GM18502 (cell line): ENCODE results near the gene HCFC1.

Experiments
- ATAC-seq: cut with Tn5 transposase; IDR thresholded peaks from one replicate; pipeline ENCODE4 v1.9.1; 2021; ENCODE audit warnings: mild to moderate bottlenecking; ENCODE audit not compliant: unreplicated experiment, poor library complexity

The HCFC1 gene

DNA sequence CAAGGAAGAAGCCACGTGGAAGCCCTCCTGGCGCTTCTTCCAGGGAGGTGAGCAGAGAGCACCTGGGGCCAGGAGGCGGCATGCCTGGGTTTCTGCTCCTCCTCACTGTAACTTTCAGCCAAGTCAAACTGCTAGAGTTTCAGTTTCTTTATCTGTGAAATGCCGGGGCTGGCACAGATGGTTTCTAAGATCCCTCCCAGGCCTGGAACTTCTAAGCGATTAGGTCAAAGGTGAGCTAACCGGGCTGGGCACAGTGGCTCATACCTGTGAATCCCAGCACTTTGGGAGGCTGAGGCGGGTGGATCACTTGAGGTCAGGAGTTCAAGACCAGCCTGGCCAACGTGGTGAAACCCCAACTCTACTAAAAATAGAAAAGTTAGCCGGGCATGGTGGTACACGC, 8.8 kb upstream of the HCFC1 start:
- peak; percentile 54 for ATAC-seq

DNA sequence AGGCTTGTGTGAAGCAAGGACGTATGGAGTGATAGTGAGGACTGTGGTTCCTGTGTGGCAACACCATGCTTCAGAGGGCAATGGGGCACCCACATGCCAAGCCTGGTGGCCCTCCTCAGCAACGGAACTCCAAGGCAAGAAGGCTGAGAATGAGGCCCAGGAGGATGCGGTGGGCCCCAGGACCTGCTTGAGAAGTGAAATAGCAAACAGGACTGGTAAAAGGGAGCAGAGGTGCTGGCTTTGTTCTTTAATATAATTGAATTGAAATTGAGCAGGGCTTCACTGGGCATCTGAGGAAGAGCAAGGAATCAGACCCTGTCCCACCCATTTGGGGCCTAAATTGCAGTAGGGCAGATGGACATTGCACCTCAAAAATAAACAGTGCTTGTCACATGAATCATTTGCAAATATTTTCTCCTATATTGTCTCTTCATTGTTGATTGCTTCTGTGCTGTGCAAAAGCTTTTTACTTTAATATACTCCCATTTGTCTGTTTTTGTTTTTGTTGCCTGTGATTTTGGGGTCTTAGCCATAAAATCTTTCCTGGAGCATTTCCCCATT, 3.2 kb upstream of the HCFC1 start:
- ATAC-seq = no peak

DNA sequence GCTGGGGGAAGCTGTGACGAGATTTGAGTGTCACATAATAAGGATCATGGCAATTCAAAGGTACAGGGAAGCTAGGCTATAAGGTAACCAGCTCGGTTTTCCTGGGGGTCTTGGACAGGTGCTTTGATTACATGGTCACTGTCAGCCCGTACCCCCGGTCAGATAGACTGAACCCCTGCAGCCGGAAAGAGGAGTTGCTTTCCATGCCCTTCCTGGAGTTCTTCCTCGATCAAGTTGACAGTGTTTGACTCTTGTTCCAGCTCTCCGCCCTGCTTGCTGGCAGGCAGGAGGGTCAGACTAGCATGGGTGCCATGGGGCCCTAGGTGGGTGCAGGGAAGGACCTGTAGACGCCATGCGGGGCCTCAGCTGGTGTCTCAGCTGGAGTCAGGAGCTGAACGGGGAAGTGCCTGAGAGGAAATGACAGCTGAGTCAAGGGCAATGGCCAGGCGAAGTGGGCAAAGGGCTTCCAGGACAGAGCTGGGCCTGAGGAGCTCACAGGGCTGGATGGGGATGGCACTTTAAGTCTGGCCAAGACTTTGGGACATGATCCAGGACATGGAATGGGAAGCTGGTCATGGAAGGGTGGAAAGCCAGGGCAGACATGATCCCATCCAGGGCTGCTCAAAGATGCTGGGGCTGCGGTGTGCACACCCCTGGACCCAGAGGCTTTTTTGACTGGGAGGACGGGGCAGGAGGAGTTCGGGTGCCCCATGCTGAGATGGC, 2.5 kb upstream of the HCFC1 start:
- ATAC-seq = no peak

DNA sequence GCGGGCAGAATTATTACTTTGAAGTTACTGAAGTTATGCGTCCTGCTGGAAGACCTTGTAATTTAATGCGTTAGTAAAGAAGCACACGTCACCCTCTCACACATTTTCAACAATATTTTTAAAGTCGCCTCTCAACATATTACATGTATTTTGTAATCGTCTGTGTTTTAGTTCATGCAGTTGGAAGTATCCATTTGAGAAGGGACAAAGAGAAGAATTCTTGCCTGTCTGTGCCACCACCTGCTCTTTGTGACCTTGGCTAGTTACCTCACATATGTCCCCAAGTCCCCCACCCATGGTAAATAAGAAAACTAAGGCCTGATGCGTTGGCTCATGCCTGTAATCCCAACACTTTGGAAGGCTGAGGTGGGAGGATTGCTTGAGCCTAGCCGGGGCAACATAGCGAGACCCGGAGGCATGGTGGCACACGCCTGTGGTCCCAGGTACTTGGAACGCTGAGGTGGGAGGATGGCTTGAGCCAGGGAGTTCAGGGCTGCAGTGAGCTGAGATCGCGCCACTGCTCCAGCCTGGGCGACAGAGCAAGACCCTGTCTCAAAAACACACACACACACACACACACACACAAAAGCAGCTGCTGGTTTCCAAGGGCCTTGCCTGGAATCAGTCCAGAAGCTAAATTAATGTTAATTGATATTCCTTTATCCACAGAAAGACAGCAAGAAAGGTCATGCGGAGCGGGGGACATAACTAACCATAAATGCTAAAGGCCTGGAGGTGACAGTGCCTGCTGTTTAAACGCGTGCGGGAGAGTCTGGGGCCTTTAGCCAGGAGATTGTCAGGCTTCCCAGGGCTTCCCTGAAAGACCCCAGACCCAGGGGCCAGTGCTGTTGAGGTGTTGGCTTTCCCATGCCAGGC, 1.7 kb upstream of the HCFC1 start:
- ATAC-seq = no peak

DNA sequence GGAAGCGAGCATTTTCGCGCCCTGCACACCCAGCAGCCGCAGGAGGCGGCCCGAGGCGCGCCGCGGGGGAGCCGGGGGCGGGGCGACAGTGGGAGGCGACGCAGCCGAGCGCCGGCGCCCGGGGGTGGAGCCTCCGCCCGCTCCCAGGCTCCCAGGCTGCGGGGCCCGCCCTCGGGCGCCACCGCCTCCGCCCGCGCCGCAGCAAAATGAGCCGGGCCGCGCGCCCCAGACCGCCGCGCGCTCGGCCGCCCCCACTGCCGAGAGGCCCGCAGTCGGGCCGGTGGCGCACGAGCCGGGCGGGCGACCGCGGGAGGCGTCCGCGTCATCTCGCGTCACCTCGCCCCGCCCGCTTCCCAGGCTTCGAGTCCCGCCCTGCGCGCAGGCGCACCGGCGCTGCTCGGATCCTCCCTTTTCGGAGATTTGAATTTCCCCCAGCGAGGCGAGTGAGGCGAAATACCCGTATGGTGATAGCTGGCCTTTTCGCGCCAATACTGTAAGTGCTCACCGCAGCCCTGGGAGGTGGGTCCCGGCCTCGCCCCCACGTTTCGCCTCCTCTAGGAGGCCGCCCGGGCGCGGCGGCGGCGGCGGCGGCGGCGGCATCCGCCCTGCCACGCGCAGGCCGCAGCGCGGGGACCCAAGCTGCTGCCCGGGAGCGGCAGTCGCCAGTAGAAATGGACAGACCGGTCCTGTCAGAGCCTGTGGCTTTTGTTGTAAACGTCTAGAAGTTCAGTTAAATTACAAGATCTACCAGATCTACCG, 929 bp upstream of the HCFC1 start, which contains the start of gene TMEM187:
Gene TMEM187, plus strand, starts transcription at position 387 of the 759 bp plus-strand sequence. CDS start 9,309 bp downstream, outside the sequence.
- peak; percentile 63 for ATAC-seq

DNA sequence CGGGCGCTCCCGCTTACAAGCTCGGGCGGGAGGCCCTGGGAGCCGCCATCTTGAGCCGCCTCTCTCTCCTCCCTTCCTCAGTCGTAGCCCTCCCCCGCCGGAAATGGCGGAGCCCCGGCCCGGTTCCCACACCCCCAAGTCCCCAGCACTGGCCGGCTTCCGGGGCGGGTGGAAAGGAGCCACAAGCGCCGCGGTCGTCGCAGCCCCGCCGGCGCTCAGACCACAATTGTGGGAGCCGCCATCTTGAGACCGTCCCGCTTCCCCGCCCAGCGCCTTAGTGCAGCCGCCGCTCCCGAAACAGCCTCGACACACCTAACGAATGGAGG, 531 bp downstream of the HCFC1 start:
- peak; percentile 52 for ATAC-seq

DNA sequence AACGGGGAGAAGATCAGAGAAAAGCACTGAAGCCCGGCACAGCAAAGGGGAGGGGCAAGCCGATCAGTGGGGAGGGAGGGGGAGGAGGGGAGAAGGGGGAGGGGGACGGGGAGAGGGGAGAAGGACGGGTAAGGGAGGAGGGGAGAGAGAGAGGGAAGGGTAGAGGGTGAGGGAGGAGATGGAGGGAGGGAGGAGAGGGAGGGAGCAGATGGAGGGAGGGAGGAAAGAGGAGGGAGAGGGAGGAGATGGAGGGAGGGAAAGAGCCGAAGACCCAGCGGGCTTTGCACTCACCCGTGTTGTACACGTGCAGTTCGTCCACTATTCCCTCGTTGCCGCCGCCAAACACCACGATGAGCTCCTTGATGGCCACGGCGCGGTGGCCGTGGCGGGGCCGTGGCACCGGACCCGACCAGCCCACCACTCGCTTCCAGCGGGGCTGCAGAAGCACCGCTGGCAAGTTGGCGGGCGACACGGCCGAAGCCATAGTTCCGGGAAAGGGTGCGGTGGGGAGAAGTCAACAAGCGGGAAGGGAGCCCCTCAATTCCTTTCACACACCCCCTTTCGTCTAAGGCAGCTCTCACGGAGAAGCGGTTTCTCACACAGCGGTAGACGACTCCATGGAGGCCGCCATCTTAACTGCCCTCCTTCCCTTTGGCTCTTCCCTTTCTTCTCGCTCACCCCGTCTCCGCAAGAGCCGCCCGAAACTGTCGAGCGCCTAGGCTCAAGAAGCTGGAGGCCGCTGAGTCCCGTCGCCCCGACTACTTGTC, 1.1 kb downstream of the HCFC1 start:
- ATAC-seq = peak; percentile 13

DNA sequence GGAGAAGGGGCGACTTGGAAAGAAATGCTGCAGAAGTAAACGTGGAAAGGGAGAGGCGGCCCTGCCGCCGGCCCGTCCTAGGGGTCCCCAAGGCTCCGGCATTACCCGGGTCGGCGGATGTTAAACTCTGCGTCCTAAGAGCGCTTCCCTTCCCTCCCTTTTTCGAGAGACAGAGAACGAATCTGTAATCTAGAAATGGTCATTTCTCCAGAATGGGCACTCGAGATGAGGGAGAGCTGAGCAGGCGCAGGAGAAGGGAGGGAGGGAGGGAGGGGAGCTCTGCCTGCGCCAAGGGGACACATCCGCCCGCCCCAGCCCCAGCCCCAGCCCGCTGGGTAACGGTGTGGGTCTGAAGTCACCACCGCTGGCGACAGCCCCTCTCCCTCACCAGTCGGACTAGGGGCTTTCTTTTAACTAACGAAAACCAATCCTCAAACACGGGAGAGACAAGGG, 1.7 kb downstream of the HCFC1 start:
- no peak for ATAC-seq

DNA sequence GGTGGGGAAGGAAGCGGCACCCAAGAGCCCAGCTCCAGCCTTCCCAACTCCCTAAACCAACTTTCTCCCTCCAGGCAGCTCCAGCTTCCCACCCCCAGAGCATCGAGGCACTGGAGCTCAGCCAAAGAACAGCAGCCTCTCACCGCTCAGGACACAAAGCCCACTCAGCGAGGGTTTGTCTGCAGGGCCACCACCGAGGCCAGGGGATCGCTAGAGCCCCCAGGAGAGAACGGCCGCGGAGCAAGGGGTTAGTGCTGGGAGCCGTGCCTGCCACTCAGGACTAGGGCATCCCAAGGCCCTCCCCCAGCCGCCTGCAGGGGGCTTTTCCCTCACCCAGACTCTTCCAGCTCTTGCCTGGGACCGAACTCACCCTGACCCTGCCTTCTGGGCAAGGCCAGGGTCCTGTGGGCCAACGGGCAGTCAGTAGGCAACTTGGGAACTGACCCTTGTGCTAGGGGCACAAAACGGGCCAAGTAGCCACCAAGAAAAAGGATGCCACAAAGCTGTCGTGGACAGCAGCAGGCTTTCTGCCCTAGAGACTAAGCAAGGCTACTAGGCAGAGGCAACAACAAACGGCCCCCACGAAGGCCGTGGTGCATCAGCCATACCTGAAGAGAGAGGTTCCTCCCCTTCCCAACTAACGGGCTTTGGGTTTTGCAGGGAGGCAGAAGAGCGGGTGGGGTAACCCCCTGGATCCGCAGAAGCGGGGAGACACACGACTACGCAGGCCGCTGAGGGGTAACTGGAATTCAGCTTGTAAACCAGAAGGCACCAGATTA, 2.3 kb downstream of the HCFC1 start:
- no peak for ATAC-seq

DNA sequence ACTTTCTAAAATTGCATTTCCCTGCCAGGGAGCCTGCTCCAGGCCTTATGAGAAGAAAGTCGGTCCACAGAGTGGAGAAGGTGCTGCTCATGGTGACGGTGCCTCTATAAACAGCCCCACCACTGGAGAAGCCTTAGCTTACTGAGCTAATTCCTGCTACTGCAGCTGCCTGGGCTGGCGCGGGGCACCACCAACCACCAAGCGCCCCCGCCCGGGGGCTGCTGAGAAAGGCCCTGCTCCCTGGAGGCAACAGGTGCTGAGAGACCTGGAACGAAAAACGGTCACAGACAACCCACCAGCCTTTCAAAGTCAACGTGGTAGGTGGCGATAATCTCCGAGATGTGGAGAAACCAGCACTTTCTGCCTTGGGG, 2.9 kb downstream of the HCFC1 start:
- no peak for ATAC-seq

DNA sequence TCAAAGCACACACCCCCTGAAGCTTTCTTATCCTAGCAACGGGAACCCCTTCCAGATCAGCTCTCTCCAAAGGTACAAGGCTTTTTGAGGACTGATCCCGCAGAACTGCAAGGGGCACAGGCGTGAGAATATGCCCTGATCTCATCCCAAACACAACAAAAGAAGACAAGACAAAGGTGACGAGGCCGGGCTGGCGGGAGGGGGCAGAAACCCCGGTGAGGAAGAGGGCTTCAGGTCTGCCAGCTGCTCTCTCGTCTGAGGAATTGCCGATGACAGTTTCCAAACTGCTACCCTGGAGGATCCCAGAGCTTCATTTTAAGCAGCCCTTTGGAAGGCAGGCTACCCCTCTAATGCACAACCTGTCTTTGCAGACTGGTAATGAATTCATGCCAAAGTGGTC, 3.4 kb downstream of the HCFC1 start:
- ATAC-seq = no peak

DNA sequence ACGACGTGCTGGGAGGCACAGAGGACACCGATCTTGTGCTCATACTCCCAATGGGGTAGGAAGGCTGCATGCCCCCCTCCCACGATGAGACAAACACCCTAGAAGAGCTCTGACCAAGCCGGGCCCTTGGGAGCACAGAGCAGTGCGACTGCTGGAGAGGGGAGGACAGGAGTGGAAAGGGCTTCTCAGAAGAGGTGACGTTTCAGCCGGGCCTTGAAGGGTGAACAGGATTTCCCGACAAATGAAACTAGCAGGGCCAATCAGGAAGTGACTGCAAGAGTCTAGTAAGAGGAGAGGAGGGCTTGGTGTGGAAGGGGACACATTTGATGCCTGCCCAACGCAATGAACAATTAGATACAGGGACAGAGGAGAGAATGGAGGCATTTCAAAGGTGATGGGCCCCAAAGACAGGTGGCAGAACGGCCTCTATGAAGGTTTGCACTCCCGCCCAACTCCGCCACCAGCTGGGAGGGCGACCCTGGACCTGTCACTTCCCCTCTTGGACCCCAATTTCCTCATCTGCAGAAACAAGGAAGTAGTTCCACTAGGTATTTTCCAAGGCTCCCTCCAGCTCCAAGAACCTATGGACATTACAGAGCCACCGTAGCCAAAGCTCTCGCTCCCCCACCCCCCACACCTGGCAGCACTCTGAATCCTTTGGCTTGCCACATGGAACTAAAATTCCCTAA, 3.9 kb downstream of the HCFC1 start:
- no peak for ATAC-seq

DNA sequence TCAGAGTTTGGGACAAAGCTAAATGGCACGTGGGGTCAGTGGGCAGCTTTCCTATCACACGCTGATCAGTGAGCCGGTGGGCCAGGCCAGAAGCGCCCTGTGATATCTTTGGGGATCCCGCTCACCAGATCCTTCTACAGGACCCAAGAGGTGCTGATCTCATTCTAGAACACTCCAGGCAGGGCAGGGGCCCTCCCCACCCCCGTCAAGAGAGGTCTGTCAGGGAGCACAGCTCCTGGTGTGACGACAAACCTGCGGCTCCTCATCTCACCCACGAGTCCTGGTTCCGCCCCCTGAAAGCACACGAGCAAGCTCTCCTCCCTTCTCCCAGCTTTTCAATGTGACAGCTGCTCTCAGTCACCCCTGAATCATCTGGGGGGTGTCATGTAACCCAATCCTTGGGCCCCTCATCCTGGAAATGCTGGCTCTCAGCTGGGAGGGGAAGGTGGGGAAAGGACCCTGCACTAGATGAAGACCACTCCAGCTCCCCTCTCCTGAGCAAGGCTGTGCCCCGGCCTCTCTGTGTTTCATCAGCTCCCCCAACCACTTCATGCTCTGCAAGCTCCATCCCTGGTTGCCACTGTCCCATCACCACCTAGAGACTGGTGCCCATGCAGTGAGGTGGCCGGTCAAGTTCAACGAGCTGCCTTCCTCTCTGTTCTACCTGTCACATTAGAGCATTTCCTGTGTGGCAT, 4.6 kb downstream of the HCFC1 start:
- ATAC-seq = no peak

DNA sequence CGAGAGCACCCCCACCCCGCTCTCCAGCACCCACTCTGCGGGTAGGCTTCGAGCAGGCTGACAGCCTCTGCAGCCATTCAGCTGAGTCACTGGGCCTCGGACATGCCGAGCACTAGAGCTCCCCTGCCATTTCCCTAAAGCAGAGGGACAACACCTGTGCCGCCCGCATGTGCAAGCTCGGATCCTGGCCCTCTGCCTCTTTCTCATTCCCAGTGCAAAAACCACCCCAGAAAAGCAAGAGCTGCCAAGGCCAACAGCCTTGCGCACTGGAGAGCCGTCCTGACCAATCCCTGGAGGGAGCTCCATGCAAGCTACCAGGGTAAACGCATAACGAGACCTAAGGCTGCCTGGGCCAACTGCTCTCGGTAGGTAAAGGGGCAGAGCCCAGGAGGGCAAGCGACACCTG, 5.3 kb downstream of the HCFC1 start:
- ATAC-seq = no peak

DNA sequence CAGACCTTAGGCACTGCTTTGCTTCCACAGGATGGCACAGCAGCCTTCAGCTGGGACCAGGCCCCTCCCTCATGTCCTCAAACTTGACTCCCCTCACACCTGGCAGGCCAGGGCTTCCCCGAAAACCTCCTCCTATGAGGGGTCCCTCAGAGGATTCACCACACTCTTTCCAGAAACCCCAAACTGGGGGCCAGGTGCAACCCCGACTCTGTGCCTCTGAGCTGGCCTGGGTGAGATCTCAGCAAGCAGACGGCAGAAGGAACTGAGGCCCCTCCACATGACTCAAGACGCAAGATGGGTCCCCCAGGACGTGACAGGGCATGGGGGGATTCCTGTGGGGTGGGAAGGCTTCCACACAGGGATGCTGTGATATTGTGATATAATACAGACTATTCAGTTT, 6.2 kb downstream of the HCFC1 start:
- ATAC-seq = no peak

DNA sequence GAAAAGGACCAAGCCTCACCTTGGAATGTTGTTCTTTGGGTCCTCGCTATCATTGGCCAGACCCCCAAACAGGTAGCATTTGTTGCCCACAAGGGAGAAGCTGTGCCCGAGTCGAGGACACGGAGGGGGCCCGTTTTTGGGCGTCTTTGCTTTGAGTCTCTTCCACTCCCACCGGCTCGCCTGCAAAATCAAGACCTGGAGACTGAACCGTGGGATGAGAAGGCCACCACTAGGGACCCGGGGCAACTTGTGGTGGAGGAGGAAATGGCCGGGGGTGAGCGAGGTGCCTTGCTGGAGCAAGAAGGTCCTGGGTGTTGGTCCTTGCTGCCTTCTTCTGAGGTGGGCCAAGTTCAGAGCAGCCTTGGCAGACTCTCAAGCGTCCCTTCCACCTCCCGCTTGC, 7.5 kb downstream of the HCFC1 start:
- ATAC-seq = no peak

DNA sequence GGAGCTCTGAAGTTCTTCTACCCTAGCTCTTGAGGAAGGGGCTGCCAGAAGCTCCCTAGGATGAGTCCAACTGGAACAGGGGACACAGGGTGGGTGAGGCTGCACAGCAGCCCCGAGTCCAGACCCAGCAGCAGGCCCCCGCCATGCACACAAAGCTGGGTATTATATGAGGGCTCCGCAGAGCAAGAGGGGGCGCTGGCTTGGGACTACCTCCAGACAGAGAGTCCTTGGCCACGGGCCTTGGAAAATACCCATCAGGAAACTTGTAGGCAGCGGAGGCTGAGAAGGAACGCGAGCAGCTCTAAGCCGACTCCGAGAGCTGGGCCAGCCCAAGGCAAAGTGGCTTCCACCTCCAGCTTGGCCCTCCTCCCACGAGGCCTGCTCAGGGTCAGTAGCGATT, 8.1 kb downstream of the HCFC1 start:
- ATAC-seq = no peak

DNA sequence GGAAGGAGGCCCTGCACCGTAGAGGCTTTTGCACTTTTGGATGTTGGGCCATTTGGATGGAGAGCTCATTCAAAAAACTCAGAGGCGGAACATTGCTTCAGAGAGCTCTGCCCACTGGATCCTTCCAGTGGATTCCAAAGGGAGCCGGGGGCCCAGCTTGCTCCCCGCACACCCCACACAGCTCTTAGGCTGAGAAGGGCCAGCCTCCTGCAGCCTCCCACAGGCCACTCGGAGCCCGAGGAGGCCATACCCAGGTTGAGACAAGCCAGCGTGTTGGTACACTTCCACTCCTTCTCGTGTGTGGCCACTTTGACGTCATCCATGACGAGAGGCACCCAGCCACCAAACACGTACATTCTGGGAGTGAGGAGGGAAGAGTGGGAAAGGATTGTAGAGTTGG, 10.3 kb downstream of the HCFC1 start:
- ATAC-seq = no peak
